HEK293T (cell line): ENCODE measurements around the gene ME3.

ENCODE experiments used
- ARNT ChIP-seq: fragments of 450-650 bp; IDR thresholded peaks from 2 replicates; pipeline ENCODE4 v1.6.1; 2017; ENCODE audit warnings: mild to moderate bottlenecking
- CTBP1 ChIP-seq: fragments of 450-650 bp; IDR thresholded peaks from 2 replicates; pipeline ENCODE4 v1.6.1; 2016; ENCODE audit warnings: borderline replicate concordance
- FOXA1 ChIP-seq: fragments of 450-650 bp; IDR thresholded peaks from 2 replicates; pipeline ENCODE4 v1.6.1; 2016; ENCODE audit warnings: mild to moderate bottlenecking
- LEF1 ChIP-seq: fragments of 450-650 bp; IDR thresholded peaks from 2 replicates; pipeline ENCODE4 v1.6.1; 2017; ENCODE audit warnings: mild to moderate bottlenecking, borderline replicate concordance
- PKNOX1 ChIP-seq: fragments of 450-650 bp; IDR thresholded peaks from 2 replicates; pipeline ENCODE4 v1.6.1; 2016
- ZNF384 ChIP-seq: fragments of 450-650 bp; IDR thresholded peaks from 2 replicates; pipeline ENCODE4 v1.6.1; 2016

GRCh38 chr11:86593833-86594232 is 78.6 kb downstream of the ME3 start:
- no peak for TF ChIP-seq PKNOX1
- TF ChIP-seq LEF1 = no peak
- TF ChIP-seq FOXA1 = no peak
- TF ChIP-seq ZNF384 = no peak
- no peak for TF ChIP-seq ARNT
- TF ChIP-seq CTBP1 = no peak
